ENCODE results near the gene MICAL1. TPM values are rescaled to one million over a fixed set of nuclear protein-coding genes. Genes with fewer than 3 reads are reported as not detected.

The MICAL1 gene
- total and polyA plus RNA-seq, 2 donors from 2014 or later: 13.7 to 38.7 TPM

DNA sequence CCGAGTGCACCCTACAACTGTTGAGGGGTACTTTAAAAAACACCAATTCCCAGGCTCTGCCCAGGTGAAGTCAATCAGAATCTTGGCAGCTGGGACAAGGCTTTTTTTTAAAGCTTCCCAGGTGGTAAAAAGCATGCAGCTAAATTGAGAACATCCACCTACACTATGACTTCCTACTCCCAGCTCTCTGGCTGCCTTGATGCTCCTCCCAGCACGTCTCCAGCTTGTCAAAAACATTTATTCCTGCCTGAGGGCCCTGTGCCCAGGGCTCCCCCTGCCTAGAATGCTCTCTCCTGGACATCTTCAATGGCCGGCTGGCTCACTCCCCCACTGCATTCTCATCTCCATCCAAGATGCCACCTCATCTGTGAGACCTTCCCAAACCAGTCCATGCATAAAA, 17.5 kb upstream of the MICAL1 start:
- Histone ChIP-seq H3K4me3 (ENCODE audit: low read length in 3 of 3) (no peak overlapping the region), H3K27me3 (ENCODE audit: control insufficient read depth, insufficient read depth, low read length) (no peaks in the 10 kb centered on the region), H3K36me3 (ENCODE audit: control insufficient read depth in 2 of 3, insufficient read depth in 3 of 3, low read length in 3 of 3) (peaks cover 4 to 39% (median 34%) of the 10 kb centered on the region in 3 donors), H3K27ac (ENCODE audit: low read depth in 2 of 2, low read length in 2 of 2) (no peak overlapping the region), H3K4me1 (ENCODE audit: control insufficient read depth in 2 of 3, insufficient read depth in 2 of 3, low read depth in 1 of 3, low read length in 3 of 3) (peaks cover 0 to 7% (median 4%) of the 10 kb centered on the region in 3 donors), H3K9me3 (ENCODE audit: control insufficient read depth in 2 of 3, insufficient read depth in 1 of 3, low read length in 3 of 3) (no peaks in the 10 kb centered on the region), H3K9ac (ENCODE audit: low read length in 3 of 3) (no peak overlapping the region)
- FAIRE-seq (no peak), DNase-seq (no peak)
- intact Hi-C loops (cut with DNase I): no loop called here
- TF ChIP-seq, protein P1, sequence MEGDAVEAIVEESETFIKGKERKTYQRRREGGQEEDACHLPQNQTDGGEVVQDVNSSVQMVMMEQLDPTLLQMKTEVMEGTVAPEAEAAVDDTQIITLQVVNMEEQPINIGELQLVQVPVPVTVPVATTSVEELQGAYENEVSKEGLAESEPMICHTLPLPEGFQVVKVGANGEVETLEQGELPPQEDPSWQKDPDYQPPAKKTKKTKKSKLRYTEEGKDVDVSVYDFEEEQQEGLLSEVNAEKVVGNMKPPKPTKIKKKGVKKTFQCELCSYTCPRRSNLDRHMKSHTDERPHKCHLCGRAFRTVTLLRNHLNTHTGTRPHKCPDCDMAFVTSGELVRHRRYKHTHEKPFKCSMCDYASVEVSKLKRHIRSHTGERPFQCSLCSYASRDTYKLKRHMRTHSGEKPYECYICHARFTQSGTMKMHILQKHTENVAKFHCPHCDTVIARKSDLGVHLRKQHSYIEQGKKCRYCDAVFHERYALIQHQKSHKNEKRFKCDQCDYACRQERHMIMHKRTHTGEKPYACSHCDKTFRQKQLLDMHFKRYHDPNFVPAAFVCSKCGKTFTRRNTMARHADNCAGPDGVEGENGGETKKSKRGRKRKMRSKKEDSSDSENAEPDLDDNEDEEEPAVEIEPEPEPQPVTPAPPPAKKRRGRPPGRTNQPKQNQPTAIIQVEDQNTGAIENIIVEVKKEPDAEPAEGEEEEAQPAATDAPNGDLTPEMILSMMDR (IDR thresholded peaks at IDR 0.05; ENCODE audit: borderline replicate concordance, extremely low read depth, insufficient read depth): no peak

DNA sequence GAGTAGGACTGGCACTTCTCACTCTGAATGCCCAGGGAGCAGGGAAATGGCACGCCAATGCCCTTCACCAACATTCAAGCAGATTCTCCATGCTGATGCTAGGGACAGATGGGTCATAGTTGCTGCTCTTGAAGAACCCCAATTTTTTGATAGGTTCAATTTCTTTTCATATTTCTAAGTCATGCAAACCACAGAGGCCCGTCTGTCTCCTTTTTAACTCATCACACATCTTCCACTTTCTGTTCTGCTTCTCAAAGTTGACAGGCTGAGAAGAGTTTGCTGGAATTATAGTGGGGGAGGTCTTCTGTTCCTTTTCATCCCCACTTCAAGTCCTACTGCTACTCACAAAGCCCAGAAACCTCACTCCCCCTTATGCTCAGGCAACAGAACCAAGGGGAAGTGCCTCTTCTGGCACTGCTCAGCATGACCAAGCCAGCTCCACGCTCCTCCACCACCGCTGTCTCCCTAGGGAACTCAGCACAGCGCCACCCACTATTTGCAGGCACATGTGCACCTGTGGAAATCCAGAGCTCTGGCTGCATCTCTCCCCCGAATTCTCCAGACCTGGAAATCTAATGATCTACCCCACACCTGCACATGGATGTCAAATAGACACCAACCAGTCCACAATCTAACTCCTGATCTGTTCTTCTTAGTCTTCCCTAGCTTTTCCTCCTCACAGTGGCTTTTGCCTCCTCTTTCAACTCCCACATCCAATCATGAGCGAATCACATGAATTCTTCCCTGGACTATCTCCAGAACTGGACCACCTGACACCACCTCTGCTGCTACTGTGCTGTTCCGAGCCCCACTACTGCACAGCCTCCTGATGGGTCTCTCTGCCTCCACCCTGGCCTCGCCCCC, 16.8 kb upstream of the MICAL1 start:
- no peak overlapping the region for H3K27ac ChIP-seq (ENCODE audit: low read depth in 2 of 2, low read length in 2 of 2)
- H3K4me3 ChIP-seq (ENCODE audit: low read length in 3 of 3): no peak overlapping the region
- H3K9me3 ChIP-seq (ENCODE audit: control insufficient read depth in 2 of 3, insufficient read depth in 1 of 3, low read length in 3 of 3): no peaks in the 10 kb centered on the region
- DNase-seq (no peak), FAIRE-seq (no peak)
- no peaks in the 10 kb centered on the region for H3K27me3 ChIP-seq (ENCODE audit: control insufficient read depth, insufficient read depth, low read length)
- intact Hi-C loops (cut with DNase I): no loop called here
- H3K36me3 ChIP-seq (ENCODE audit: control insufficient read depth in 2 of 3, insufficient read depth in 3 of 3, low read length in 3 of 3): peaks cover 4 to 39% (median 37%) of the 10 kb centered on the region in 3 donors
- no peak overlapping the region for H3K9ac ChIP-seq (ENCODE audit: low read length in 3 of 3)
- TF ChIP-seq, protein P1 (IDR thresholded peaks at IDR 0.05; ENCODE audit: borderline replicate concordance, extremely low read depth, insufficient read depth): no peak
- H3K4me1 ChIP-seq (ENCODE audit: control insufficient read depth in 2 of 3, insufficient read depth in 2 of 3, low read depth in 1 of 3, low read length in 3 of 3): peaks cover 0 to 3% (median 0%) of the 10 kb centered on the region in 3 donors

- peaks cover 4 to 42% (median 39%) of the 10 kb centered on the region in 3 donors for H3K36me3 ChIP-seq (ENCODE audit: control insufficient read depth in 2 of 3, insufficient read depth in 3 of 3, low read length in 3 of 3)
- FAIRE-seq (no peak), DNase-seq (no peak)
- no peaks in the 10 kb centered on the region for H3K9me3 ChIP-seq (ENCODE audit: control insufficient read depth in 2 of 3, insufficient read depth in 1 of 3, low read length in 3 of 3)
- H3K4me3 ChIP-seq (ENCODE audit: low read length in 3 of 3): no peak overlapping the region
- intact Hi-C loops (cut with DNase I): no loop called here
- TF ChIP-seq, protein P1 (IDR thresholded peaks at IDR 0.05; ENCODE audit: borderline replicate concordance, extremely low read depth, insufficient read depth): no peak
- no peak overlapping the region for H3K9ac ChIP-seq (ENCODE audit: low read length in 3 of 3)
- H3K27ac ChIP-seq (ENCODE audit: low read depth in 2 of 2, low read length in 2 of 2): no peak overlapping the region
- H3K4me1 ChIP-seq (ENCODE audit: control insufficient read depth in 2 of 3, insufficient read depth in 2 of 3, low read depth in 1 of 3, low read length in 3 of 3): peaks cover 0 to 4% (median 1%) of the 10 kb centered on the region in 3 donors
- H3K27me3 ChIP-seq (ENCODE audit: control insufficient read depth, insufficient read depth, low read length): no peaks in the 10 kb centered on the region
Observed at GRCh38 chr6:109471105-109471810, 15.7 kb upstream of the MICAL1 start.
